Measurements from ENCODE around the gene KIF26B.

KIF26B gene

GRCh38 chr1:245420926-245421325, 266.1 kb downstream of the KIF26B start:
- no peak for DNase-seq (ENCODE audit: low read depth in 2 of 2)

- no peak for DNase-seq (ENCODE audit: low read depth in 2 of 2)
These were observed 273.9 kb downstream of the KIF26B start for GRCh38 chr1:245428681-245429080.

GRCh38 chr1:245431706-245432105, 276.9 kb downstream of the KIF26B start:
- DNase-seq (ENCODE audit: low read depth in 2 of 2), result no peak

- DNase-seq (ENCODE audit: low read depth in 2 of 2), result no peak
These were observed 277.6 kb downstream of the KIF26B start for GRCh38 chr1:245432228-245432875.

GRCh38 chr1:245433561-245433960, 278.8 kb downstream of the KIF26B start:
- DNase-seq (ENCODE audit: low read depth in 2 of 2), result no peak

GRCh38 chr1:245434280-245434679, 279.5 kb downstream of the KIF26B start:
- DNase-seq (ENCODE audit: low read depth in 2 of 2), result no peak

GRCh38 chr1:245436407-245436806, 281.6 kb downstream of the KIF26B start:
- no peak for DNase-seq (ENCODE audit: low read depth in 2 of 2)

GRCh38 chr1:245437369-245438062, 282.7 kb downstream of the KIF26B start:
- DNase-seq (ENCODE audit: low read depth in 2 of 2), result no peak

- no peak for DNase-seq (ENCODE audit: low read depth in 2 of 2)
These were observed 286.1 kb downstream of the KIF26B start for GRCh38 chr1:245440922-245441321.

- DNase-seq (ENCODE audit: low read depth in 2 of 2), result no peak
These were observed 286.9 kb downstream of the KIF26B start for GRCh38 chr1:245441689-245442088.

GRCh38 chr1:245444147-245444828, 289.5 kb downstream of the KIF26B start:
- no peak for DNase-seq (ENCODE audit: low read depth in 2 of 2)

GRCh38 chr1:245444945-245445344, 290.2 kb downstream of the KIF26B start:
- no peak for DNase-seq (ENCODE audit: low read depth in 2 of 2)

GRCh38 chr1:245448531-245448930, 293.7 kb downstream of the KIF26B start:
- no peak for DNase-seq (ENCODE audit: low read depth in 2 of 2)

GRCh38 chr1:245448975-245449431, 294.2 kb downstream of the KIF26B start:
- DNase-seq (ENCODE audit: low read depth in 2 of 2), result no peak

- DNase-seq (ENCODE audit: low read depth in 2 of 2), result no peak
These were observed 298.8 kb downstream of the KIF26B start for GRCh38 chr1:245453541-245453940.

GRCh38 chr1:245454051-245454450, 299.3 kb downstream of the KIF26B start:
- DNase-seq (ENCODE audit: low read depth in 2 of 2), result no peak

- no peak for DNase-seq (ENCODE audit: low read depth in 2 of 2)
These were observed 302.8 kb downstream of the KIF26B start for GRCh38 chr1:245457562-245457961.

GRCh38 chr1:245458234-245458633, 303.4 kb downstream of the KIF26B start:
- no peak for DNase-seq (ENCODE audit: low read depth in 2 of 2)

- no peak for DNase-seq (ENCODE audit: low read depth in 2 of 2)
These were observed 304.0 kb downstream of the KIF26B start for GRCh38 chr1:245458761-245459174.

GRCh38 chr1:245459621-245460020, 304.8 kb downstream of the KIF26B start:
- DNase-seq (ENCODE audit: low read depth in 2 of 2), result no peak

- DNase-seq (ENCODE audit: low read depth in 2 of 2), result no peak
These were observed 306.9 kb downstream of the KIF26B start for GRCh38 chr1:245461681-245462080.

GRCh38 chr1:245462161-245462560, 307.4 kb downstream of the KIF26B start:
- DNase-seq (ENCODE audit: low read depth in 2 of 2), result no peak

Measured in stimulated activated CD8-positive, alpha-beta memory T cell treated with anti-CD3 and anti-CD28 coated beads, Interleukin-2, amount 100 ng/mL, for 48 hours (primary cell).